HG03159 (cell line): ENCODE data around the gene EMSY.

ENCODE experiments used
- ATAC-seq: cut with Tn5 transposase; IDR thresholded peaks from one replicate; pipeline ENCODE4 v1.9.1; 2021; ENCODE audit warnings: mild to moderate bottlenecking, moderate library complexity; ENCODE audit not compliant: unreplicated experiment

EMSY gene

DNA sequence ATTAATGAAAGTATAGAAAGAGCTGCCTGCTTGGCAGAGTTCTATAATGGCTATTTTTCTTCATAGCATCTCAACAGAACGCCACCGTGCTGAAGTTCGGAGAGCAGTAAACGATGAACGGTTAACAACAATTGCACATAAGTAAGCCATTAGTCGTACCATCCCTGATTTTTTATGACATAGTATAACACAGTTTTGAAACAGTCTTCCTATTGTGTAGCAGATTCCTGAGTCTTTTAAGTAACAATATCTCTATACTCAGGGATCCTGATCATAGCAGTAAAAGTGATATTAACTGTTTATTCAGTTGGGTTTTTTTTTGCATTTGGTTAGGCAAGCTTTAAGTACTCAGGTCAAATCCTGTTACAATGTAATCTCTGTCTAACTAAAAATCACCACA lies 8.4 kb downstream of the EMSY start:
- no peak for ATAC-seq

DNA sequence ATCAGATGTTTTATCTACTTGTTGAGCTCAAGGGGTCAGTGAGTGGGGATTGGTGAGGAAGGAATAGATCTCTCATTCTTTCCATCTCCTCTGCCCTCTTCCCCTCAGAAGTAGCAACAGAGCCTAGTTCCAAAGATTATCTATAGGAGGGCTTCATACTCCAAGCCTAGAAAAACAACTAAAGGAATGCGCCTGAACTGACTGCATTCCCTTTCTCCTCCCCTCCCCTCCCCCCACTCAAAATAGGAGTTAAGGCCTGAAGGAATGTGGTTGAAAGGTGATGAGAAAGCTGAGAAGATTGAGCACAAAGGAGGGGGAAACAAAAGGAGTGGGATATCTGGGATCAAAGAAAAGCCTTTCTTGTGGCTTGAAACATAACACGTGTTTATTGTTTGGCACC lies 10.5 kb downstream of the EMSY start:
- ATAC-seq: no peak

DNA sequence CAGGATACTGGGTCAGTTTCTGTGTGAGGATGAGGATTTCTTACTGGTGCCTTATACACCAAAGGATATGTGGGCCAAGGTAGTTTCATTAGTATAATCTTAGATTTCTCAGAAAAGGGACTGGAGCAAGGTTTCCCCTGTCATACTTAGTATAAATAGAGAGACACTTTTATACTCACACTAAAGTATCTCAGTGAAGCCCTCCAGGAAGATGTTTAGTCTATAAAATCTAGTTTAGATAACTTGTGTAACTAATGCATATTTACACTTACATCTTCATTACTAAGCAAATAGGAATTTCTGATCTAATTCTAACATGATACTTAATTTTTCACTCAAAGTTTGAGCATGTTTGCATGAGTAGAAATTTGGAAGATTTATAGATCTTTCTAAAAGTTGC lies 11.1 kb downstream of the EMSY start:
- ATAC-seq: no peak

DNA sequence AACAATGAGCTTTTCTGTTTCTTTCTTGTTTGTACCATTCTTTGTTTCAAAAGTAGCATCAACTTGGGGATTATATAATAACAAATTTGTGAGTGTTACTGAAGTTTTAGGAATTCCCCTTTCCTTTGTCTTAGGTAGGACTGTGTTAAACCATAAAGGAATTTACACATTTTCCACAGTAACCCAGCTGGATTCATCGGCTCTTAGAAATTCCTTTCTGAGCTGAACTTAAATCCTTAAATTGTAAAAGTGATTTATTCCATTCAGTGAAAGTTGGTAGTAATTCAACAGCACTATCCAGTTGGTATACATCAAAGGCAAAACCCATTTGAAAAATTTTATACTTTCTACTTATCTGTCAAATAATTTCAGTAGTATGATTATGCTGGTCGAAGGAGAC lies 11.8 kb downstream of the EMSY start:
- ATAC-seq: no peak

DNA sequence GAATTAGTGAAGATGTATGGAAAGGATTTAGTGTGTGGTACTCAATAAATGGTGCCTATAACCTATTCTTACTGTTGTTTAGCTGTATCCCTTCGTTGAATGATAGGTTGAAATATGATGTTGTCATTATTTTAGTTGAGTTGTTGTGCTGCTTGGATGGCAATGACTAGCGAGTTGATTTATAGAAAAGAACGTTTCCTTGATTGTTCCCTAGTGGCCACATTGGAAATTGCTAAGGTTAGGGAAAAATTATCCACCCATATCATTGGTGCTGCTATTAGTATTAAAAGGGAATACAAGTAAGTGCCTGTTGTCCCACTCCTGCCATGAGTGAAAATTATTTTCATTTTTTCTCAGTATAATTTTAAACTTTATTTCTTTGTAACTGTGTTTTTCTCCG lies 14.5 kb downstream of the EMSY start:
- ATAC-seq: no peak

DNA sequence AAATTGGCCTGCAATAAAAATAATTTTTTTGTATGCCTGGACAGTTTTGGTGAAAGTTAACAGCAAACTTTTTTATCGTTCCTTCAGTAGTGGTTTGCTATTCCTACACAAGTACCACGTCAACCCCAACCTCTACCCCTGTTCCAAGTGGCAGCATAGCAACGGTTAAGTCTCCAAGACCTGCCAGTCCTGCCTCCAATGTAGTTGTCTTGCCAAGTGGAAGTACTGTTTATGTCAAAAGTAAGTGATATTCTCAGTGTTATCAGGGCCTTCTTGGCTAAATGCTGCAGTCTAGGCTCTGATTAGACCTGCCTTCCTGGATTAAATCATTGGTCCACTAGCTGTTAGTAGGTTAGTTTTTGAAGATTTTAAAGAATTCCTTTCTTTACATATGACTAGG lies 15.0 kb downstream of the EMSY start:
- ATAC-seq: no peak

DNA sequence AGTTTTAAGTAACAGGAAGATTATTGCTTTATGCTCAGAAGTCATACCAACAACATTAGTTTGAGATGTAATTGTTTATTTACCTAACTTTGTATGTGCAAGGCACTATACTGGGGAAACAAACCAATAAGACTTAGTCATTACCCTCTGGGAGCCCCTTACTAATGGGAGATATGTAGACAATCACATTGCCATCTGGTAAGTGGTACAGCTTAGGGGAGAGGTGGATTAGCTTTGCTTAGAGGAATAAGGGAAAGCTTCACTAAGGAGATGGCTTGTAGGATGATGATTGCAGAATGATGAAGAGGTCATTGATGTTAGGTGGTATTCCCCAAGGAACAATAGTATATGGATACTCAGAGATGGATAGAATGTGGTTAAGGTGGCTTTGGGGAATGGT lies 17.5 kb downstream of the EMSY start:
- no peak for ATAC-seq

DNA sequence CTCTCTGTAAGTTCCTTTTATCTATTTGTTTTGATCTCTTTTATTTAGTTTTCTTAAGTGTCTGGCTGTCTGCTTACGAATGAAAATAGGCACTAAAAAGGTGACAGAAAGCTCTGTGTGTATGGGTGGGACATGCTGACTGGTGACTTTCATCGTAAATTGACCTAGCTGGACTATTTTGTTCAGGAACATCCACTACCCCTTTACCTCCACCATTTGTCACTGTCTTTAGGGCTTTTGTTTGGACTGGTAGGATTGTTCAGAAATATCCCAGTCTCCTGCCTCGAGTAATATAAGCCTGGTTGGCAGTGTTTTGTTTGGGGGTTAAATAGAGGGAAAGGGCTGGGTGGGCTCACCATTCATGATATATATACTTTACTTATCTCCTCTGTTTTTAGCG lies 20.9 kb downstream of the EMSY start:
- ATAC-seq: no peak

DNA sequence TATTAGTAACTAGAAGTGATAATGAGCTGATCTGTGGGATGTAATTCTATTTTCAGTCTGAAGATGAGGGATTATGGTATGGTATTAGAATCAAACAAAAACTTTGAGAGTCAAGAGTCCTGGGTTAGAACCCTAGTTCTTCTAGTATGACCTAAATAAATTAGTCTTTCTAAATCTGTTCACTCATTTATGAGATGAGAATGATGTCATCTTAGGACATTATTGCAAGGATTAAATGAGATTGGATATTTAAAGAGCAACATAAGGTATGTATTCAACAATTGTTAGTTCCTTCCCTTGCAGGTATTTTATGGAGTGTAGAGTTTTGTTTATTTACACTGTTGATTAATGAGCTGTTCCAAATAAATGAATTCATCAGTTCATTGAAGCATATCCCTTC lies 21.8 kb downstream of the EMSY start:
- ATAC-seq: no peak

DNA sequence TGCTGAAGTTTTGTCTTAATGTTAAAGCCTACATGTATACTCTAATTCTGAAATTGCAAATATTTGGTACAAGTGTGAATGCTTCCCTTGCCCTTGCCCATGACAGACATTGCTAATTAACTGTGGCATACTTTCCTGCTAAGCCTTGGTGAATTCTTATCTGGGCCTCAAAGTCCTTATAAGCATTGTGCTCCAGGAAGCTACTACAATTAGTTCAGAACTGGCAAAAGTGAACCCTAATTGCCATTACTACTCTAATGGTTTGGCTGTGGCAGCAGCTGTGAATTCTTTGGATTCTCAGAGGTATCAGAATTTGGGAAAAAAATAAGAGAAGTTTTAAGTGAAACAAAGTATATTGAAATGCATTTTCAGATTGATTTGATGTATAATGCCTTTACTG lies 24.3 kb downstream of the EMSY start:
- no peak for ATAC-seq

DNA sequence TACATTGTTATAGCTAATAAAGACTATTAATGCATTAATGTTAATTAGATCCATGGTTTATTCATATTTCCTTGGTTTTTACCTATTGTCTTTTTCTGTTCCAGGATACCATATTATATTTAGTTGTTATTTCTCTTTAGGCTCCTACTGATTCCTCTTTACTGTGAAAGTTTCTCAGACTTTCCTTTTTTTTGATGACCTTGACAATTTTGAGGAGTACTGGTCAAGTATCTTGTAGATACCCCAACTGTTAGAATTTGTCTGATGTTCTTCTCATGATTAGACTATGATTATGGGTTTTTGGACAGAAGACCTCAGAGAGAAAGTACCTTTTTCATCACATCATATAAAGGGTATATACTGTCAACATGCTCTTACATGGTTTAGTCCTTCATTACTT lies 26.6 kb downstream of the EMSY start:
- no peak for ATAC-seq

DNA sequence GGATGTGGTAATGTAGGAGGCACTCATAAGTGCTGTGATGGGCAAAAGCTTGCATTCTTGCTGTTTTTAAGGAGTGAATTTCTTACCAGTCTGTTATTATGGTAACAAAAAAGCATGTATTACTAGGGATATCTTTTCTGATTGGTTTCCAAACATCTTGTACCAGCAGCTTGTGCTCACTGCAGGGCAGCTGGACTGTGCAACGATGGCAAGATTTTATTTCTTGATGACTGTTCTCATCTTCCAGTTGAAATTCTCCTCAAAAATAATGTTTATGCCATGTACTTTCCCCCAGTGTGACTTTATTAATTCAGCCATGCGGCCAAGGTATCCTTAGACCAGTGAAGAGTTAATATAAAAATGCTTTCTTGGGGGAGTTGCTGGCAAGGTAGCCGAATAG lies 35.4 kb downstream of the EMSY start:
- no peak for ATAC-seq

DNA sequence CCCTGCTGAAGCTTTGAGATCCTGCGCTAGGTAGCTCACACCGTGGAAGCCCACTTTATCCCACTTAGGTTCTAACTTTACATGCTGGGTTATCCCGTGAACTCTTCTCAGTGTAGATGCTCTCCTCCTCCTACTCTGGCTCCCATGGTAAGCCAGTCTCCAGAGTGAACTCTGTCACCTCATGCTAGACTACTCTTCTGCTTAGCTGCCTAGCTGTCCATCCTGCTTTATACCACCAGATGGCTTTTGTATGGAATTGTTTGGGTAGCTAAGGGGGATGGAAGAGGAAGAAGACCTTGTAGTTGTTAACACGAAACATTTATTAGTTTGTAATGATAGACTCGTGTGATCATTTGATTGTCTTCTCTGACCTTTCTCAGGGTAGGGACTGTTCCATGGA lies 46.8 kb downstream of the EMSY start:
- no peak for ATAC-seq

DNA sequence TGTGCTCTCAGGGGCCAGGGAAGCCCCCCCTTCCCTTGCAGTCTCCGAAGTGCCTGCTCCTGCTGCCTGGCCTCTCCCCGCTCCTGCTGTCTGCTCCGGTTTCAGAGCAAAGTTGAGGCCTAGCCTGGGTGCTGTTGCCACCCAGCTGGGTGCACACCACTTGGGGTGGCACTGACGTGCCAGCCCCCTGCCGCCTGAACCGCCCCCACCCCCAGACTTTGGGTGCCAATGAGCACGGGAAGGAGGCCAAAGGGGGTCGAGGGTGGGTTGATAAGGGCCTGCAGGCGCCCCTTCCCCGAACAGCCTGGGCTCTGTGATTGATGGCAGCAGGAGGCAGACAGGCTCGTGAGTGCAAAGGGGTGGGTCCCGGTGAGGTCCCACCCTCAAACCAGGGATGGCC lies 48.2 kb downstream of the EMSY start:
- ATAC-seq: no peak

DNA sequence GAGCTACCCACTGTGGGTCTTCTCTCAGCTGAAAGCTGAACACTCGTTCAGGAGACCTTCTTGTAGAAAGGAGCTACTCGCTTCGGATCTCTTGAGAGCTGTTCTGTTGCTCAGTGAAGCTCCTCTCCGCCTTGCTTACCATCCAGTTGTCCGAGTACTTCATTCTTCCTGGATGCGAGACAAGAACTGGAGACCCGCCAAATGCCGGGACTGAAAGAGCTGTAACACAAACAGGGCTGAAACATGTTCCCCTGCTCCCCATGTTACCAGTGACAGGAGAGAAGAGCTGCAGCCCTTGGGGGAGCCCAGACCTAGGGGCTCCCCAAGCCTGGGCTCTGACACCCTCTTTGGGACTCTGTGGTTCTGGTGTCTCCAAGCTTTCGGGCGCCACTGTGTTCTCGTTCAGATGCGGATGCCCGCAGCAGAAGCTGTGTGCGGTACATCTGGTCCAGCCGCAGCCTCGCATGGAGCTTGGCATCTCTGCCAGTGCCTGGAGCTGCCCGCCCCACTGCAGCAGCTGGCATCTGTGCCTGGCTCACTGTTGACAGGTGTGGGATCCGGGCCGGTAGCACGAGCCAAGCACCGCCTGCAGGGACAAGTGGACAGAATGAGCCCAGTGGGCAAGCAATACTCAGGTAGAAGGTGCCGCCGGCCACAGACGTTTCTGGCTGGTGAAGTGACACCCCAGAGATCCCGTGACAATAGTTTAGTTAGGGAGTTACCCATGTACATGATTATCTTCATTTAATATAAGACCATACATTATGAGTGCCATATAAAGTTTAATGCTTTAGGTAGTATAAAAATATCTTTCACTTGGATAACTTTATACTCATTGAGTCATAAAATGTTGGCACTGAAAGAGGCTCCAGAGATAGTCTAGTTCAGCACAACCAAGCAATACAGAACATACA lies 49.1 kb downstream of the EMSY start:
- ATAC-seq: no peak

DNA sequence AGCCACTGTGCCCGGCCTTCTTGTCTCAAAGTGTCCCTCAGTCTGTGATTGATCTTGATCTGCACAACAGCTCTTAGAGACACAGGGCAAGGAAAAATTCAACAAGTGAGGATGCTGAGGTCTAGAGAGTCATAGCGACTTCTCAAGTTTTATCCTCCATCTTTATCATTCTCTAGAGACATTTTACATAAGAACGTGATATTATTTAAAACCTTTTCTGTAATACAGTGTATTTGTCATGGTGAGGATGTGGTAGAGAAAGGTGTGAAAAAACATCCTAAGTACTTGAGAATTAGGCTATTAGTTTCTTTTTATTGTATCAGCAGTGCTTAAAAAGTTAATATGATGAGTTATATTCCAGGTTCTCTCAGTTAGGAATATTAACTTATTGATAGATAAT lies 50.2 kb downstream of the EMSY start:
- no peak for ATAC-seq

DNA sequence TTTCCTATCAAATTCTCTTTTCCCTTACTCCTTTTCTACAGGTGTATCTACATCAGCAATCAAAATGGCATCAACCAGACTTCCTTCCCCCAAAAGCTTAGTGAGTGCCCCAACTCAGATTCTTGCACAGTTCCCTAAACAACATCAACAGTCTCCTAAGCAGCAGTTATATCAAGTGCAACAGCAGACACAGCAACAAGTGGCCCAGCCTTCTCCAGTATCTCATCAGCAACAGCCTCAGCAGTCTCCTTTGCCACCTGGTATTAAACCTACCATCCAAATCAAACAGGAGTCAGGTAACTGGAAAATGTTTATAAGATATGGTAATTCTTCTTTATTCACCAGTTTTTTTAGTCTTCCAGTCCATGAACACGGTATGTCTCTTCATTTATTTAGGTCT lies 51.4 kb downstream of the EMSY start:
- ATAC-seq: no peak

DNA sequence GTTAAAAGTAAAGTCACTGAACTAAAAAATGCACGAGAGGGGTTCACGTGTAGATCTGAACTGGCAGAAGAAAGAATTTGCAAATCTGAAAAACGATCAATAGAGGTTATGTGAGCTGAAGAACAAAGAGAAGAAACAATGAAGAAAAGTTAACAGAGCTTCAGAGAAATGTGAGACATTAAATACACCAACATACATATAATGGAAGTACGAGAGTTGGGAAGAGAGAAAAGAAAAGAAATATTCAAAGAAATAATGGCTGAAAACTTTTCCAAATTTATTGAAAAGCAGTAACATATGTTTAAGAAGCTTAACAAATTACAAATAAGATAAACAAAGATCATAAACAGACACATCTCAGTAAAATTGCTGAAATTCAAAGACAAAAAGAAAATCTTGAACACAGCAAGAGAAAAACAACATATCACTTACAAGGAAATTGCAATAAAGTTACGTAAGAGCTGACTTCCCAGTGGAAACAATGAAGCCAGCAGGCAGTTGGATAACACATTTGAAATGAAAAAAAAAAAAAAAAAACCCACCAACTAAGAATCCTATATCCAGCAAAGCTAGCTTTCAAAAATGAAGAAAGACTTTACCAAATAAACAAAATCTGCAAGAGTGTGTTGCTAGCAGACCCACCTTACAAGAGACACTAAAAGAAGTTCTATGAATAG lies 56.8 kb downstream of the EMSY start:
- ATAC-seq: no peak

DNA sequence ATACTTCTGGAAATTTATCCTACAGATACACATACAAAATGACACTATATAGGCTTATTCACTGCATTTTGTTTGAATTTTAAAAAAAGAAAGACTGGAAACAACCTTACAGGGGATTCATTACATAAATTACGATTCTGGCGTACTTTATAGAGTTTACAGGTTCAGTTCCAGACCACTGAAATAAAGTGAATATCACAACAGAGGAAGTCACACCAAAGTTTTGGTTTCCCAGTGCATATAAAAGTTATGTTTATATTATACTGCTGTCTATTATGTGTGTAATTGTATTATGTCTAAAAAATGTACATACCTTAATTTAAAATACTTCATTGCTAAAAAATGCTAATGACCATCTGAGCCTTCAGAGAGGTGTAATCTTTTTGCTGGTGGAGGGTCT lies 62.0 kb downstream of the EMSY start:
- no peak for ATAC-seq

DNA sequence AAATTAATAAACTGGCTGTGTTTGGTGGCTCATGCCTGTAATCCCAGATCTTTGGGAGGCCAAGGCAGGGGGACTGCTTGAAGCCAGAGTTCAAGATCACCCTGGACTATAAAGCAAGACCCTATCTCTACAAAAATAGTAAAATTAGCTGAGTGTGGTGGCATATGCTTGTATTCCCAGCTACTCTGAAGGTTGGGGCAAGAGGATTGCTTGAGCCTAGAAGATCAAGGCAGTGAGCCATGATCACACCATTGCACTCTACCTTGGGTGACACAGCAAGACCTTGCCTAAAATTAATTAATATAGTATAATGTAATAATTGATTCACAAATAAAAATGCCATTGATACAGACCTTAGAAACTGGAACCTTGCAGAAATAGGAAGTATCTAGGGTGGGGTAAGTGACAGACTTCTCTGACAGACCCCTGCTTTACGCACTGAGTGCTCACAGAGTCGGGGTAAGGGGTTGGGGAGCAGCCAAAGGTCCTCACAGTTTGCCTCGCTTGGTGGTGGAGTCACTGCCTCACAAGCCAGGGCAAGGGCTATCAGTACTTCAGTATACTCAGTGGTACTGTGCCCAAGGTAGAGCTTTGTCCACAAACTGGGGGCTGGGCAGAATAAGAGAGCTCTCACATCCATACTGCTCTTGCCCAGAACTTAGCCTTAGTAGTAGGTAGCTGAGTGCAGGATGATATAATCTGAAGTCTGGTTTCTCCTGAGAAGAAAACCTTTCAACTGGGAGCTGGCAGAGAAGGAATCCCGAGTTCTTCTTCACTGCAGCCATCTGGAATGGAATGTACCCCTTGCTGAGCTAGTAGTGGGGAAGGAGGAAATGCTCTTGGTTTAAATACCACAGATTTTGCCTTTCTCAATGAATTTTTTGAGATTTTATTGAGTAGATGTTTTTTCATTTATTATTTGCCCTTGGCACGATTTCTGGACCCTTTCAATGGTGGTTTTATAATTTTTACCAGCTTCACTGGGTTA lies 65.5 kb downstream of the EMSY start:
- ATAC-seq: no peak
